Osteoblast (primary cell): ENCODE data around the gene SPHKAP. TPM values are rescaled to one million over a fixed set of nuclear protein-coding genes. Genes with fewer than 3 reads are reported as not detected.
"Not testable (repeated sequence)": the region's sequence is repeated elsewhere in the genome, so short reads cannot be mapped to it uniquely, and the experiment has no call there.

Source experiments
- DNase-seq: peaks from one replicate; pipeline ENCODE4 v3.0.0; 2011; ENCODE audit warnings: low spot score, mixed read lengths; ENCODE audit not compliant: insufficient read length; ENCODE audit errors: missing footprints
- H2AFZ ChIP-seq: 2 replicates; pipeline ENCODE4 v1.6.0; 2011; ENCODE audit warnings: mild to moderate bottlenecking, low read length
- H3K27ac ChIP-seq: 2 replicates; pipeline ENCODE4 v1.5.1; 2011; ENCODE audit warnings: mild to moderate bottlenecking, low read depth, low read length, moderate library complexity
- H3K27me3 ChIP-seq: 2 replicates; pipeline ENCODE4 v1.6.0; 2012; ENCODE audit warnings: mild to moderate bottlenecking, control low read depth, inconsistent platforms, low read length, moderate library complexity; ENCODE audit not compliant: insufficient read depth
- H3K36me3 ChIP-seq: 2 replicates; pipeline ENCODE4 v1.5.1; 2011; ENCODE audit warnings: mild to moderate bottlenecking, low read length, control low read depth, moderate library complexity; ENCODE audit not compliant: insufficient read depth
- H3K4me1 ChIP-seq: 2 replicates; pipeline ENCODE4 v1.5.1; 2011; ENCODE audit warnings: mild to moderate bottlenecking, low read length, control low read depth, moderate library complexity; ENCODE audit not compliant: insufficient read depth
- H3K4me2 ChIP-seq: 2 replicates; pipeline ENCODE4 v1.6.0; 2011; ENCODE audit warnings: mild to moderate bottlenecking, low read length; ENCODE audit not compliant: insufficient read depth
- H3K4me3 ChIP-seq: fragments of 200-600 bp; sonication (generic); 3 replicates; pipeline ENCODE4 v1.5.1; 2012; ENCODE audit warnings: mild to moderate bottlenecking, low read length, inconsistent platforms; ENCODE audit not compliant: insufficient read depth
- H3K79me2 ChIP-seq: 2 replicates; pipeline ENCODE4 v1.6.0; 2012; ENCODE audit warnings: mild to moderate bottlenecking, low read length, control low read depth, inconsistent platforms; ENCODE audit not compliant: insufficient read depth
- H3K9me3 ChIP-seq: 2 replicates; pipeline ENCODE4 v1.5.1; 2011; ENCODE audit warnings: low read depth, low read length, control low read depth
- H4K20me1 ChIP-seq: 2 replicates; pipeline ENCODE4 v1.6.0; 2012; ENCODE audit warnings: mild to moderate bottlenecking, low read length, control low read depth; ENCODE audit not compliant: insufficient read depth
- CTCF ChIP-seq: IDR thresholded peaks from 2 replicates; pipeline ENCODE4 v1.5.1; 2011; ENCODE audit warnings: mild to moderate bottlenecking, low read depth, low read length, moderate library complexity; ENCODE audit errors: extremely low read depth
- total RNA-seq: library from RNA; depleted of rRNA; stranded (reverse); fragments of >200 nt; gene quantifications from 2 replicates; pipeline ENCODE4 v1.2.3, GENCODE V29; 2012

SPHKAP gene
- total RNA-seq, 1 donor, result not detected

- H3K4me1 ChIP-seq, result no peaks in the 10 kb centered on the region
- TF ChIP-seq CTCF, result no peak
- no peak overlapping the region for H3K27ac ChIP-seq
- no peaks in the 10 kb centered on the region for H3K36me3 ChIP-seq
- H3K4me2 ChIP-seq, result no peak overlapping the region
- no peak for DNase-seq
- H3K27me3 ChIP-seq, result no peaks in the 10 kb centered on the region
- no peak overlapping the region for H2AFZ ChIP-seq
- H3K79me2 ChIP-seq, result no peaks in the 10 kb centered on the region
- no peak overlapping the region for H3K4me3 ChIP-seq
- no peaks in the 10 kb centered on the region for H4K20me1 ChIP-seq
- H3K9me3 ChIP-seq, result no peaks in the 10 kb centered on the region
Measured at GRCh38 chr2:228084717-228085116, 96.8 kb downstream of the SPHKAP start.

GRCh38 chr2:228083131-228083530, 98.4 kb downstream of the SPHKAP start:
- Histone ChIP-seq H3K27me3 (no peaks in the 10 kb centered on the region), H3K9me3 (no peaks in the 10 kb centered on the region), H3K4me2 (no peak overlapping the region), H3K4me1 (no peaks in the 10 kb centered on the region), H2AFZ (no peak overlapping the region), H3K4me3 (no peak overlapping the region), H4K20me1 (no peaks in the 10 kb centered on the region), H3K27ac (no peak overlapping the region), H3K36me3 (no peaks in the 10 kb centered on the region), H3K79me2 (no peaks in the 10 kb centered on the region)
- no peak for DNase-seq
- no peak for TF ChIP-seq CTCF

- H3K36me3 ChIP-seq, result no peaks in the 10 kb centered on the region
Measured at GRCh38 chr2:228082571-228082970, 98.9 kb downstream of the SPHKAP start.

GRCh38 chr2:228079194-228079593, 102.3 kb downstream of the SPHKAP start:
- no peak for TF ChIP-seq CTCF

More at GRCh38 chr2:228082571-228082970, 98.9 kb downstream of the SPHKAP start:
- H4K20me1 ChIP-seq, result no peaks in the 10 kb centered on the region
- no peak overlapping the region for H3K27ac ChIP-seq
- no peak overlapping the region for H3K4me3 ChIP-seq
- H3K79me2 ChIP-seq, result no peaks in the 10 kb centered on the region
- no peak overlapping the region for H2AFZ ChIP-seq
- H3K4me2 ChIP-seq, result no peak overlapping the region
- no peaks in the 10 kb centered on the region for H3K4me1 ChIP-seq
- no peak for DNase-seq
- H3K27me3 ChIP-seq, result no peaks in the 10 kb centered on the region
- H3K9me3 ChIP-seq, result no peaks in the 10 kb centered on the region
- no peak for TF ChIP-seq CTCF

GRCh38 chr2:228076695-228077094, 104.8 kb downstream of the SPHKAP start:
- H3K79me2 ChIP-seq, H3K27ac ChIP-seq, DNase-seq, H3K27me3 ChIP-seq, H3K9me3 ChIP-seq, H2AFZ ChIP-seq, H3K36me3 ChIP-seq, H4K20me1 ChIP-seq, H3K4me2 ChIP-seq, H3K4me1 ChIP-seq, H3K4me3 ChIP-seq: not testable (repeated sequence)

More at GRCh38 chr2:228079194-228079593, 102.3 kb downstream of the SPHKAP start:
- no peak overlapping the region for H3K4me3 ChIP-seq
- H4K20me1 ChIP-seq, result no peaks in the 10 kb centered on the region
- H3K27ac ChIP-seq, result no peak overlapping the region
- H2AFZ ChIP-seq, result no peak overlapping the region
- no peaks in the 10 kb centered on the region for H3K27me3 ChIP-seq
- H3K9me3 ChIP-seq, result no peaks in the 10 kb centered on the region
- no peak overlapping the region for H3K4me2 ChIP-seq
- no peak for DNase-seq
- H3K4me1 ChIP-seq, result no peaks in the 10 kb centered on the region
- H3K79me2 ChIP-seq, result no peaks in the 10 kb centered on the region
- no peaks in the 10 kb centered on the region for H3K36me3 ChIP-seq
